ENCODE data around the gene FETUB.

- TF ChIP-seq, protein P1, sequence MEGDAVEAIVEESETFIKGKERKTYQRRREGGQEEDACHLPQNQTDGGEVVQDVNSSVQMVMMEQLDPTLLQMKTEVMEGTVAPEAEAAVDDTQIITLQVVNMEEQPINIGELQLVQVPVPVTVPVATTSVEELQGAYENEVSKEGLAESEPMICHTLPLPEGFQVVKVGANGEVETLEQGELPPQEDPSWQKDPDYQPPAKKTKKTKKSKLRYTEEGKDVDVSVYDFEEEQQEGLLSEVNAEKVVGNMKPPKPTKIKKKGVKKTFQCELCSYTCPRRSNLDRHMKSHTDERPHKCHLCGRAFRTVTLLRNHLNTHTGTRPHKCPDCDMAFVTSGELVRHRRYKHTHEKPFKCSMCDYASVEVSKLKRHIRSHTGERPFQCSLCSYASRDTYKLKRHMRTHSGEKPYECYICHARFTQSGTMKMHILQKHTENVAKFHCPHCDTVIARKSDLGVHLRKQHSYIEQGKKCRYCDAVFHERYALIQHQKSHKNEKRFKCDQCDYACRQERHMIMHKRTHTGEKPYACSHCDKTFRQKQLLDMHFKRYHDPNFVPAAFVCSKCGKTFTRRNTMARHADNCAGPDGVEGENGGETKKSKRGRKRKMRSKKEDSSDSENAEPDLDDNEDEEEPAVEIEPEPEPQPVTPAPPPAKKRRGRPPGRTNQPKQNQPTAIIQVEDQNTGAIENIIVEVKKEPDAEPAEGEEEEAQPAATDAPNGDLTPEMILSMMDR (IDR thresholded peaks at IDR 0.05) = no peak
- no peak for TF ChIP-seq POLR2A (IDR thresholded peaks at IDR 0.05)
These were observed 38.4 kb downstream of the FETUB start for GRCh38 chr3:186678604-186679003.
